A549 (cell line): ENCODE measurements around the gene TWIST2. TPM values are rescaled to one million over a fixed set of nuclear protein-coding genes. Genes with fewer than 3 reads are reported as not detected.

ENCODE experiments used
- ATAC-seq, 2 experiments: fragments of 200-7000 bp in 1 of 2; fragments of >200 bp in 1 of 2; cut with Nextera tagmentation in 1 of 2; cut with Tn5 transposase in 1 of 2; 3 replicates each; pipeline versions ENCODE4 v1.8.0 to v1.9.1; 2018 to 2020; ENCODE audit warnings: mild to moderate bottlenecking in 1 of 2, moderate library complexity in 1 of 2
- CTCF ChIA-PET: fragments of 300-600 bp; sonication (Branson Sonifier 250); formaldehyde crosslinking; extraction: SDS; loops from one replicate; lab custom pipeline; 2021; ENCODE audit warnings: antibody characterized with exemption, inconsistent platforms; lab: Yijun Ruan, JAX
- POLR2A ChIA-PET: fragments of 350-600 bp; formaldehyde crosslinking; extraction: SDS; loops from one replicate; lab custom pipeline; 2021; ENCODE audit warnings: antibody characterized with exemption, inconsistent platforms; lab: Yijun Ruan, JAX
- DNase-seq, 2 experiments: peaks; one replicate each; pipeline versions ENCODE4 v3.0.0 to v3.0.0-alpha.2; 2011 to 2016; ENCODE audit warnings: low read depth in 1 of 2, low spot score in 1 of 2
- FAIRE-seq: peaks from 2 replicates; lab custom pipeline; 2011; peaks lifted over from hg19 to GRCh38; lab: Jason Lieb, UNC
- H3K27ac ChIP-seq, 2 experiments: fragments of >200 bp; sonication (Bioruptor Twin); formaldehyde crosslinking; 3 replicates each; pipeline ENCODE4 v1.5.1; 2016 to 2017
- H3K4me1 ChIP-seq: fragments of >200 bp; sonication (Bioruptor Twin); formaldehyde crosslinking; 3 replicates; pipeline ENCODE4 v1.6.1; 2016
- H3K4me2 ChIP-seq: fragments of >200 bp; sonication (Bioruptor Twin); formaldehyde crosslinking; 3 replicates; pipeline ENCODE4 v1.6.1; 2016
- H3K4me3 ChIP-seq: fragments of >200 bp; sonication (Bioruptor Twin); formaldehyde crosslinking; 3 replicates; pipeline ENCODE4 v1.5.1; 2016
- H3K9me3 ChIP-seq: fragments of >200 bp; sonication (Bioruptor Twin); formaldehyde crosslinking; 3 replicates; pipeline ENCODE4 v1.6.1; 2016
- BCL3 ChIP-seq: fragments of >200 bp; sonication (Bioruptor Twin); formaldehyde crosslinking; IDR thresholded peaks from 3 replicates; pipeline ENCODE4 v1.6.1; 2016
- CHD2 ChIP-seq: fragments of 150-350 bp; IDR thresholded peaks from 2 replicates; pipeline ENCODE4 v1.6.1; 2014; ENCODE audit warnings: low read length; ENCODE audit not compliant: partially characterized antibody
- EHMT2 ChIP-seq: fragments of 200-600 bp; sonication (generic); IDR thresholded peaks from 2 replicates; pipeline ENCODE4 v1.6.1; 2016; ENCODE audit warnings: antibody characterized with exemption, low read depth, mild to moderate bottlenecking, moderate library complexity
- EP300 ChIP-seq, 2 experiments: fragments of >200 bp; sonication (Bioruptor Twin); formaldehyde crosslinking; IDR thresholded peaks; 2 replicates in 1 of 2; 3 replicates in 1 of 2; pipeline ENCODE4 v1.6.1; 2016 to 2017
- HDAC2 ChIP-seq: fragments of 200-600 bp; sonication (generic); IDR thresholded peaks from 2 replicates; pipeline ENCODE4 v1.6.1; 2016
- HES2 ChIP-seq: fragments of >200 bp; sonication (Bioruptor Twin); formaldehyde crosslinking; IDR thresholded peaks from 2 replicates; pipeline ENCODE4 v1.6.1; 2016
- HEYL ChIP-seq: fragments of 250-450 bp; sonication (Bioruptor Pico); IDR thresholded peaks from 2 replicates; pipeline ENCODE4 v1.8.0; 2021; ENCODE audit warnings: mild to moderate bottlenecking, moderate library complexity
- HMGXB4 ChIP-seq: fragments of 250-450 bp; sonication (Bioruptor Pico); IDR thresholded peaks from 2 replicates; pipeline ENCODE4 v1.5.0; 2021; ENCODE audit warnings: mild to moderate bottlenecking, moderate library complexity, borderline replicate concordance
- MAX ChIP-seq: IDR thresholded peaks from 2 replicates; pipeline ENCODE4 v1.6.1; 2012
- MYC ChIP-seq: IDR thresholded peaks from 2 replicates; pipeline ENCODE4 v1.6.1; 2012; ENCODE audit warnings: mild to moderate bottlenecking, inconsistent platforms, low read length, improper control_type of control experiment, borderline replicate concordance
- NFE2L2 ChIP-seq: fragments of 150-350 bp; conservative IDR thresholded peaks from 2 replicates; pipeline ENCODE4 v1.6.1; 2014; ENCODE audit warnings: low read length
- NR3C1 ChIP-seq: fragments of >200 bp; sonication (Bioruptor Twin); formaldehyde crosslinking; IDR thresholded peaks from 3 replicates; pipeline ENCODE4 v1.6.1; 2017
- PHF8 ChIP-seq: fragments of 200-600 bp; sonication (generic); IDR thresholded peaks from 2 replicates; pipeline ENCODE4 v1.6.1; 2016; ENCODE audit warnings: low read depth, mild to moderate bottlenecking, antibody characterized with exemption, moderate library complexity, borderline replicate concordance
- POLR2A ChIP-seq: IDR thresholded peaks from 2 replicates; pipeline ENCODE4 v1.6.1; 2012; ENCODE audit warnings: mild to moderate bottlenecking, low read length
- RAD21 ChIP-seq, 2 experiments: fragments of >200 bp in 1 of 2; sonication (Bioruptor Twin) in 1 of 2; formaldehyde crosslinking in 1 of 2; IDR thresholded peaks in 1 of 2; conservative IDR thresholded peaks in 1 of 2; 2 replicates in 1 of 2; 3 replicates in 1 of 2; pipeline ENCODE4 v1.6.1; 2012 to 2018; ENCODE audit warnings: inconsistent platforms in 1 of 2
- RARB ChIP-seq: fragments of 250-450 bp; sonication (Bioruptor Pico); IDR thresholded peaks from 2 replicates; pipeline ENCODE4 v1.8.0; 2021; ENCODE audit warnings: mild to moderate bottlenecking, moderate library complexity
- RFX5 ChIP-seq: fragments of 450-650 bp; IDR thresholded peaks from 2 replicates; pipeline ENCODE4 v1.7.1; 2014; ENCODE audit warnings: antibody characterized with exemption, mild to moderate bottlenecking, moderate library complexity
- ZC3H11A ChIP-seq: fragments of 450-650 bp; IDR thresholded peaks from 2 replicates; pipeline ENCODE4 v1.6.1; 2014; ENCODE audit warnings: antibody characterized with exemption, mild to moderate bottlenecking
- ZFP36 ChIP-seq: fragments of 450-650 bp; IDR thresholded peaks from 2 replicates; pipeline ENCODE4 v1.6.1; 2014; ENCODE audit warnings: borderline replicate concordance; ENCODE audit not compliant: partially characterized antibody
- ZNF302 ChIP-seq: fragments of 250-450 bp; sonication (Bioruptor Pico); IDR thresholded peaks from 2 replicates; pipeline ENCODE4 v1.9.0; 2021; ENCODE audit warnings: inconsistent platforms, mild to moderate bottlenecking, moderate library complexity
- WGBS: methylation state at CpG from one replicate; pipeline ENCODE4 v1.1.6; 2017; ENCODE audit errors: missing lambda C conversion rate; 5-methylcytosine and 5-hydroxymethylcytosine counted together
- polyA plus RNA-seq, 4 experiments: library from polyadenylated mRNA; depleted of rRNA in 3 of 4; stranded (reverse); fragments of >200 nt; fragmentation: RNase III in 1 of 4; extraction: RNeasy Plus Mini Kit Qiagen cat#74134 plus additional on column Dnase treatment in 1 of 4; gene quantifications; 2 replicates in 3 of 4; 3 replicates in 1 of 4; pipeline ENCODE4 v1.2.3, GENCODE V29; 2011 to 2017

Gene TWIST2
- polyA plus RNA-seq, 2 of the 4 experiments (the other 2 are of a cell fraction) = 7.1 to 8.2 TPM

GRCh38 chr2:238949710-238950345 lies 101.9 kb downstream of the TWIST2 start:
- CTCF ChIA-PET = interaction anchor here (0.9 to 2.3 kb wide), 5 partner anchors 18 to 579 kb away, joined by 3 to 8 read pairs (median 3); partner anchors contain the start of gene TWIST2
- TF ChIP-seq MYC = no peak
- no peak for TF ChIP-seq POLR2A
- TF ChIP-seq HES2 = no peak
- TF ChIP-seq ZC3H11A = no peak
- no peak for TF ChIP-seq RAD21 (conservative IDR thresholded peaks at IDR 0.05 in 1 of 2, IDR thresholded peaks at IDR 0.05 in 1 of 2)
- no peak for TF ChIP-seq HEYL (CRISPR knock-in tag)
- no peak for TF ChIP-seq RARB
- TF ChIP-seq CHD2 = no peak
- no peak for TF ChIP-seq BCL3
- DNase-seq (no peak), FAIRE-seq (no peak), ATAC-seq (no peak)
- peaks cover 19% of the 10 kb centered on the region for H3K4me1 ChIP-seq
- POLR2A ChIA-PET = no interaction called here
- no peaks in the 10 kb centered on the region for H3K9me3 ChIP-seq
- H3K4me3 ChIP-seq = no peak overlapping the region
- H3K4me2 ChIP-seq = no peak overlapping the region
- no peak overlapping the region for H3K27ac ChIP-seq
- 88% methylated on average over 10 of the region's 10 CpGs for WGBS

GRCh38 chr2:238950551-238950950 lies 102.7 kb downstream of the TWIST2 start:
- Histone ChIP-seq H3K4me2 (no peak overlapping the region), H3K27ac (no peak overlapping the region), H3K4me3 (no peak overlapping the region), H3K9me3 (no peaks in the 10 kb centered on the region), H3K4me1 (peaks cover 19% of the 10 kb centered on the region)
- CTCF ChIA-PET = interaction anchor here (0.9 to 2.3 kb wide), 3 partner anchors 17 to 579 kb away, joined by 3 to 8 read pairs (median 6); no protein-coding TSS in a partner anchor
- ATAC-seq = no peak
- FAIRE-seq = no peak
- 86% methylated on average over 13 of the region's 13 CpGs for WGBS
- no peak for DNase-seq
- TF ChIP-seq PHF8 (no peak), MAX (no peak), RFX5 (no peak), ZFP36 (no peak), ZNF302 (CRISPR knock-in tag) (no peak), NR3C1 (no peak), HMGXB4 (CRISPR knock-in tag) (no peak), EP300 (IDR thresholded peaks at IDR 0.05) (no peak), NFE2L2 (no peak), HDAC2 (no peak), BCL3 (no peak), POLR2A (no peak), EHMT2 (no peak)
- TF ChIP-seq, all 56 proteins: peak for 0
- POLR2A ChIA-PET = no interaction called here
